ENCODE results near the gene SYPL2. TPM values are rescaled to one million over a fixed set of nuclear protein-coding genes. Genes with fewer than 3 reads are reported as not detected.

Gene SYPL2
- polyA plus RNA-seq, 1 donor = 0.60 TPM

DNA sequence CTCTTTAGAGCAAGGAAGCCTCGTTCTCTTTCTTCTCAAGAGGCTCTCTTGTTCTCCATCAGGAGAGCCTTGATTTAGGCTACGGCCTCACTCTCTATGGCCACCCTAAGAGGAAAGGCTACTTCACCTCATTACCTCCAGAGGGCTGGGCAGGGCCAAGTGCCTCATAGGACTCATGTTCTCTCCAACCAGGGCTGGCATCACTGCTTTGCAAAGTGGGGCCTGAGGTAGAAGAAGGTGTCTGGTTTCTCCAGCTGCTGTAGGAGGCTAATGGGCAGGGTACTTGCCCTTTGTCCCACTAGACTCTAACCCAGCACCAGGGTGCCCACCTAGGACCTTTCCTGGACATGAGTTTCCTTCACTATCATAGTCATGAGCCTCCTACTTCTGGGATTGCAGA is 15.3 kb downstream of the SYPL2 start:
- Histone ChIP-seq H3K27ac (ENCODE audit: low read length) (no peak overlapping the region), H3K36me3 (ENCODE audit: control insufficient read depth, insufficient read depth, low read length) (peaks cover 4% of the 10 kb centered on the region), H3K27me3 (ENCODE audit: control insufficient read depth, insufficient read depth, low read length) (peaks cover 39% of the 10 kb centered on the region), H3K9me3 (ENCODE audit: control insufficient read depth, low read depth, low read length) (peaks cover 3% of the 10 kb centered on the region), H3K4me1 (ENCODE audit: control insufficient read depth, insufficient read depth, low read length) (peaks cover 12% of the 10 kb centered on the region), H3K4me3 (ENCODE audit: low read length) (no peak overlapping the region)
- WGBS (ENCODE audit: insufficient coverage, low lambda C conversion rate) = no CpG with 5 or more reads among the region's 2 CpGs
- DNase-seq = no peak

DNA sequence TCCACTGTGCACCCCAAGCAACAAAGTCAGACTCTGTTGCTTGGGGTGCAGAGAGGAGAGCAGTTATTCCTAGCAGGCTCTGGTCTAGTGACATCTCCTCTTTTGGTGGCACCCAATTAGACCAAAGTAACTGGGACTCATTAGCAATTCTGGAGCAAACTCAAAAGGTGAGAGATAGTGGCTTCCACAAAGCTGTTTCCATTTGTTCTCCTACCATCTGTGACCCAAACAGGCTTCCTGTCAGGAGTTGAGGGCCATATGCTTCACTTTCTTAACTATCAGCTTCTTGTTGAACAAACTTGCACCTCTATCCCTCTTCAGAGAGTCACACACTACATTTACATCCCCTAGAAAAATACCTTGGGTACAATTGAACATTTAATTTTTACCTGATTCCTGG is 15.9 kb downstream of the SYPL2 start:
- H3K9me3 ChIP-seq (ENCODE audit: control insufficient read depth, low read depth, low read length) = peaks cover 3% of the 10 kb centered on the region
- DNase-seq = no peak
- H3K27ac ChIP-seq (ENCODE audit: low read length) = no peak overlapping the region
- H3K27me3 ChIP-seq (ENCODE audit: control insufficient read depth, insufficient read depth, low read length) = peaks cover 35% of the 10 kb centered on the region
- H3K36me3 ChIP-seq (ENCODE audit: control insufficient read depth, insufficient read depth, low read length) = peaks cover 6% of the 10 kb centered on the region
- H3K4me3 ChIP-seq (ENCODE audit: low read length) = no peak overlapping the region
- peaks cover 12% of the 10 kb centered on the region for H3K4me1 ChIP-seq (ENCODE audit: control insufficient read depth, insufficient read depth, low read length)

DNA sequence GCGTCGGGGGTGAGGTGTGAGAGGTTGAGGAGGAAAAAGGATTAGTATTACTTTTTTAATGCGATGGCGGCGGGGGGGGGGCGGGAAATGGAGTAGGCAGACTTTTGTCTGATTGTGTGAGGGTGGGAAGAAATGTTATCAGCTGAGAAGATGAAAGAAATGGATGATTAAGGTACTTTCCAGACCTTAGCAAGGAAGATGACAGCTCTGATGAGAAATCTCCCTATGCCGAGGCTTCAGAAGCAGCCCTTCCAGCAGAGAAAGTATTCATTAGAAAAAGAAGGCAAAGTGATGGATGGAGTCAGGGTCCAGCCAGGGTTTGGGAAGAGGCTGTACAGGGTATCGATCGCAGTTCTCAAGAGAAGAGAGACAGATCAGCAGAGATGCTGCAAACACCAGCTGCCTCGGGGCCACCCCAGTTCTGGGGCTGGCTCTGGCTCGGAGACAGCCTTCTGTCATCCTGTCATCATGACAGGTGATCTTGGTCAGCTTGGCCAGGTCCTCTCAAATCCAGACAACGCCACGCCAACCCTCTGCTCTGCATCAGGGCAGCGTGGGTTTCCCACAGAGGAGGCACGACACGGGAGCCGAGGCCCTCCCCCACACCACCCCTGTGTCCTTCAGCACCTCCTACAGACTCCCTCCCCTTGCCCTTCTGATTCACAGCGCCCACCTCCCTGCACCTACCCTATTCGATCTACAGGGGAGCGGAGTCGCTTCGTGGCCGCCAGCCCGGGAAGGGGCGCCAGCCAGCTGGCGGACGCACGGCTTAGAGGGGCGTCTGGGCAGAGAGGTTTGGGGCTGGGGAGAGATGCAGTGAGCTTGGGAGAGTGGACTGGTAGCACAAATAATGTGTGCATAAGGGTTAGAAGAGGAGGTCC is 16.7 kb downstream of the SYPL2 start:
- WGBS (ENCODE audit: insufficient coverage, low lambda C conversion rate) = no CpG with 5 or more reads among the region's 29 CpGs
- no peak overlapping the region for H3K27ac ChIP-seq (ENCODE audit: low read length)
- peak in 1 of 2 donors; percentile 17 for DNase-seq

DNA sequence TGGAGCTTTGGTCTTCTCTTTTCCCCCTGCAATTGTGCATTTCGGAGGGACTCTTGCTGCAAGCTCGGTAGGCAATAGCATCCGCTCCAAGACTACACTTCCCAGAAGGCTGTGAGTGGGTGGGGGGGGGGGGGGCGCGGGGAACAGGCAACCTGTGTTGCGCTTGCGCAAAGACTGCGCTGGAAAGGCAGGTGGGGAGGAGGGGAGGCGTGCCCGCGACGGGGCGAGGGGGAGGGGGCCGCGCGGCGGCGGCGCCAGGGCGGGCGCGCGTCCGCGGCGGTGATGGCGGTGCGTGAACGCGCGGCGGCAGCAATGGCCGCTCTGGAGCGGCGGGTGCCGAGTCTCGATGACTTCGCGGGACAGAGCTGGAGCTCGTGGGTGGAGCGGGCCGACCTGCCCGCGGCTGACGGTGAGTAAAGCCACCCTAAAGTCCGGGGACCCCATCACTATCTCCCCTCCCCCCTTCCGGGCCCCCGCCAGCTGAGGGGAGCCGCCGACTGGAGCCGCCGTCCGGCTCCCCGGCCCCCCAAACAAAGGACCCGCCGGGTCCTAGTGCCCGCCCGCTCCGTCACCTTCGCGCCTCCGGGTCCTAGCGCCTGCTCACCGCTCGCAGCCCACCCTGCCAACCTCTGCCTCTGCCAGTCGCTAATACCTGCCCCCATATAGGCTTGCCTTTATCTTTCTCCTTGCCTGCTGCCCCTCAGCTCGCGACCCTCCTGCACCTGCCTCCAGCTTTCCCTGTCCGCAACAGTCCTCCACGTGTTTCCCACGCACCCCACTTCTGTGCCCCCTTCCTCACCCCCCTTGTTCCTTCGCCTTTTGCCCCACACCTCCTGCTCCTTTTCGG is 17.5 kb downstream of the SYPL2 start, which contains the start of gene ATXN7L2:
Gene ATXN7L2, plus strand, starts transcription at position 234 of the 847 bp plus-strand sequence. Its CDS starts 49 bp downstream, at position 283.
- H3K27ac ChIP-seq (ENCODE audit: low read length) = peak within 1 kb of the TSS; percentile 84
- H3K27me3 ChIP-seq (ENCODE audit: control insufficient read depth, insufficient read depth, low read length) = peaks cover 32% of the 10 kb centered on the region
- peak within 1 kb of the TSS; percentile 77 for H3K4me3 ChIP-seq (ENCODE audit: low read length)
- H3K36me3 ChIP-seq (ENCODE audit: control insufficient read depth, insufficient read depth, low read length) = peaks cover 22% of the 10 kb centered on the region
- peak; percentile 93 to 94 for DNase-seq
- 0% methylated on average over 1 of the region's 73 CpGs for WGBS (ENCODE audit: insufficient coverage, low lambda C conversion rate)
- H3K4me1 ChIP-seq (ENCODE audit: control insufficient read depth, insufficient read depth, low read length) = peaks cover 12% of the 10 kb centered on the region
- H3K9me3 ChIP-seq (ENCODE audit: control insufficient read depth, low read depth, low read length) = peaks cover 3% of the 10 kb centered on the region

More for the DNA sequence above, 16.7 kb downstream of the SYPL2 start:
- Histone ChIP-seq H3K4me3 (ENCODE audit: low read length) (peak overlapping the region; percentile 55), H3K36me3 (ENCODE audit: control insufficient read depth, insufficient read depth, low read length) (peaks cover 13% of the 10 kb centered on the region), H3K4me1 (ENCODE audit: control insufficient read depth, insufficient read depth, low read length) (peaks cover 12% of the 10 kb centered on the region), H3K9me3 (ENCODE audit: control insufficient read depth, low read depth, low read length) (peaks cover 3% of the 10 kb centered on the region), H3K27me3 (ENCODE audit: control insufficient read depth, insufficient read depth, low read length) (peaks cover 32% of the 10 kb centered on the region)

DNA sequence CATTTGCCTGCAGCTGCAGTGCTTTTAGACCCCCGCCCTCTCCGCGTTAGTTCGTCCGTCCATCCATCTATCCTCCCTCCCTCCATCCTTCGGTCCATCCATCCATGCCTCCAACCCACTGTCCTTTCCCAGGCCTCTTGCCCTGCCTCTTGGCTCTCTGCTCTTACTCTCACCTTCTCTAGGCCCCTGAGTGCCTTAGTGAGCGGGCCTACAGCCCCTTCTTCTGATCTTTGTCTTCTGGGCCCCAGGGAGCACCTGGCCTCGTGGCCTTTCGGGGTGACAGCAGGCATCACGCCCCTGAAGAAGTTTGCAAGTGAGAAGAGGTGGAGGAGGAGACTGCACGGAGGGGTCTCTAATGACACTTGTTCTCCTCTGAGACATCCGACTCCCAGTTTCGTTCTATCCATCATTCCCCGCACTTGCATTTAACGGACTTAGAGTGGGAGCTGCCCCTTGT is 18.2 kb downstream of the SYPL2 start:
- H3K27me3 ChIP-seq (ENCODE audit: control insufficient read depth, insufficient read depth, low read length) = peaks cover 30% of the 10 kb centered on the region
- H3K36me3 ChIP-seq (ENCODE audit: control insufficient read depth, insufficient read depth, low read length) = peaks cover 28% of the 10 kb centered on the region
- no peak overlapping the region for H3K27ac ChIP-seq (ENCODE audit: low read length)
- DNase-seq = no peak
- H3K4me1 ChIP-seq (ENCODE audit: control insufficient read depth, insufficient read depth, low read length) = peaks cover 12% of the 10 kb centered on the region
- H3K4me3 ChIP-seq (ENCODE audit: low read length) = peak overlapping the region; percentile 77
- 0% methylated on average over 6 of the region's 15 CpGs for WGBS (ENCODE audit: insufficient coverage, low lambda C conversion rate)
- H3K9me3 ChIP-seq (ENCODE audit: control insufficient read depth, low read depth, low read length) = peaks cover 3% of the 10 kb centered on the region

DNA sequence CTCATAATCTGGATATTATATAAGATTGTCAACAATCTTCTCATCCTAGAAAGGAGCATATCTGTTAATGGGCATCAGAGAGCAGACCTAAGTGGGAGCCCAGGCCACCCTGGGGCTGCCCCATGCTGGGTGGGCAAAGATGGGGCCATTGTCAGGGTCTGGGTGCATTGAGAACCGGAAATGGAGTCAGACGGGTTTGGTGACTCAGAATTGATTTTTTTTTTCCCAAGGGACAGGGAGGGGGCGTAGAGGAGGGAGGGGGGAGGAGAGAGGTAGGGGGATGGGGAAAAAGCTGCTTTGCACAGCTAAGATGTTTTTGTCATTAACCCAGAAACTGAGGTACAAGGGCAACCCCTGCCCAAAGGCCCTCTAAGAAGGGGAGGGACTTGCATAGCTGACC is 18.7 kb downstream of the SYPL2 start:
- Histone ChIP-seq H3K27me3 (ENCODE audit: control insufficient read depth, insufficient read depth, low read length) (peaks cover 26% of the 10 kb centered on the region), H3K36me3 (ENCODE audit: control insufficient read depth, insufficient read depth, low read length) (peaks cover 29% of the 10 kb centered on the region), H3K9me3 (ENCODE audit: control insufficient read depth, low read depth, low read length) (peaks cover 3% of the 10 kb centered on the region), H3K4me3 (ENCODE audit: low read length) (peak overlapping the region; percentile 77), H3K4me1 (ENCODE audit: control insufficient read depth, insufficient read depth, low read length) (peaks cover 12% of the 10 kb centered on the region), H3K27ac (ENCODE audit: low read length) (no peak overlapping the region)
- whole genome bisulfite sequencing (ENCODE audit: insufficient coverage, low lambda C conversion rate) = no CpG with 5 or more reads among the region's 3 CpGs
- DNase-seq = no peak

DNA sequence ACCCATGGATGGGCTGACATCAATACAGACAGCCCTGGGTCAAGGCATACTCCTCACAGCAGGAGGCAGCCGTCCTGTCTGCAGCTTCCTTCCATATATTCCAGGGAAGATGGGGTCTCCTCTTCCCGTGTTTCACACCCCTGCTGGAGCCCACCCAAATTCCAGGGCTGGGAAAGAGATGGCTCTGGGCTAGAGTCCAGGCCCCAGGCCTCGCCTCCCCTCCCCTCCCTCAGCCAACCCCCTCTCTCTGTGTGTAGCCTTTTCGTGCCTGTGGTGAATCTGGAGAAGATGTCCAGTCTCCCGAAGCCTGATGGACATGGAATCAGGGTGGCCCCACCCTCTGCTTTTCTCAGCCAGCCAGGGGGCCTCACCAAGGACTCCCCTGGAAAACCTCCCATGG is 20.9 kb downstream of the SYPL2 start:
- WGBS (ENCODE audit: insufficient coverage, low lambda C conversion rate) = no CpG with 5 or more reads among the region's 5 CpGs
- peaks cover 12% of the 10 kb centered on the region for H3K4me1 ChIP-seq (ENCODE audit: control insufficient read depth, insufficient read depth, low read length)
- peaks cover 46% of the 10 kb centered on the region for H3K36me3 ChIP-seq (ENCODE audit: control insufficient read depth, insufficient read depth, low read length)
- H3K27me3 ChIP-seq (ENCODE audit: control insufficient read depth, insufficient read depth, low read length) = peaks cover 7% of the 10 kb centered on the region
- H3K27ac ChIP-seq (ENCODE audit: low read length) = no peak overlapping the region
- no peak overlapping the region for H3K4me3 ChIP-seq (ENCODE audit: low read length)
- no peak for DNase-seq
- peaks cover 3% of the 10 kb centered on the region for H3K9me3 ChIP-seq (ENCODE audit: control insufficient read depth, low read depth, low read length)

DNA sequence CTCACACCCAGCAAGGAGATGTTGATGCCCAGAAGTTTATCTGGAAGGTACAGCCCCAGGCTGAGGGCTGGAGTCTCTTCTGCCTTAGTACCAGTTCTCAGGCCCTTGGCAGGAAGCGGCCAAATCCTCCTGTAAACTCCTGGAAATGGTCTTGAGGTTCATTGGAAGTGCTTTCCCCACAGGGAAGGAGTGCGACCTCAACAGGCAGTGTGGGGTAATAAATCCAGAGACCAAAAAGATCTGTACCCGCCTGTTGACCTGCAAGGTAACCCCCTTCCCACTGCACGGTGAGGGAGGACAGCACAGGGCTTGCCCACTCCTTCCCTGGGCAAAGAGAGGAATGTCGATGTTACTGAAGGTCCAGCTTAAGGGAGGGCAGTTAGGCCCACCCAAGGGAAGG is 21.9 kb downstream of the SYPL2 start:
- H3K36me3 ChIP-seq (ENCODE audit: control insufficient read depth, insufficient read depth, low read length) = peaks cover 46% of the 10 kb centered on the region

DNA sequence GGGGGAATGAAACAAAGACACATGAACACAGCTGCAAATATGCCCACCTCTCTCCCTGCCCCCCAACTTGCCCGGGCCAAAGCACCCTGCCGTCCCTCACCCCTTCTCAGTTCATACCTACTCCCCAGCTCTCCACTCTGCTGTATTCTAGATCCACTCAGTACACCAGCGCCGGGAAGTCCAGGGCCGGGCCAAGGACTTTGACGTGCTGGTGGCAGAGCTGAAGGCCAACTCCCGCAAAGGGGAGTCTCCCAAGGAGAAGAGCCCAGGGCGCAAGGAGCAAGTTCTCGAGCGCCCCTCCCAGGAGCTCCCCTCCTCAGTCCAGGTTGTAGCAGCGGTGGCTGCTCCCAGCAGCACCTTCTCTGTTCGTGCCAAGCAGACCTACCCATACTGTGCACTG is 22.4 kb downstream of the SYPL2 start:
- Histone ChIP-seq H3K4me3 (ENCODE audit: low read length) (no peak overlapping the region), H3K36me3 (ENCODE audit: control insufficient read depth, insufficient read depth, low read length) (peaks cover 46% of the 10 kb centered on the region), H3K27ac (ENCODE audit: low read length) (no peak overlapping the region), H3K9me3 (ENCODE audit: control insufficient read depth, low read depth, low read length) (peaks cover 3% of the 10 kb centered on the region), H3K27me3 (ENCODE audit: control insufficient read depth, insufficient read depth, low read length) (no peaks in the 10 kb centered on the region), H3K4me1 (ENCODE audit: control insufficient read depth, insufficient read depth, low read length) (peaks cover 13% of the 10 kb centered on the region)
- no CpG with 5 or more reads among the region's 12 CpGs for WGBS (ENCODE audit: insufficient coverage, low lambda C conversion rate)
- DNase-seq = no peak

More for the DNA sequence above, 21.9 kb downstream of the SYPL2 start:
- H3K4me3 ChIP-seq (ENCODE audit: low read length) = no peak overlapping the region
- no peak overlapping the region for H3K27ac ChIP-seq (ENCODE audit: low read length)
- peaks cover 3% of the 10 kb centered on the region for H3K9me3 ChIP-seq (ENCODE audit: control insufficient read depth, low read depth, low read length)
- WGBS (ENCODE audit: insufficient coverage, low lambda C conversion rate) = no CpG with 5 or more reads among the region's 5 CpGs
- no peaks in the 10 kb centered on the region for H3K27me3 ChIP-seq (ENCODE audit: control insufficient read depth, insufficient read depth, low read length)
- peaks cover 10% of the 10 kb centered on the region for H3K4me1 ChIP-seq (ENCODE audit: control insufficient read depth, insufficient read depth, low read length)
- DNase-seq = no peak

All from large intestine (tissue), 3 donors.